Thoracic aorta (tissue), 2 donors: Measurements from ENCODE around the gene FOXP1. TPM values are rescaled to one million over a fixed set of nuclear protein-coding genes. Genes with fewer than 3 reads are reported as not detected.
A peak's percentile ranks its signal among the peaks of the same experiment; 100 is the strongest.

Experiments used
- ATAC-seq: fragments of 150-250 bp; one replicate; pipeline ENCODE4 v1.8.0; 2017; ENCODE audit warnings: low read depth; ENCODE audit not compliant: insufficient number of reproducible peaks, low FRiP score
- DNase-seq: peaks from one replicate; pipeline ENCODE4 v3.0.0-alpha.2; 2020; ENCODE audit warnings: low spot score
- H3K27ac ChIP-seq, 2 donors: fragments of 200-600 bp; sonication (generic); 1 replicate in 1 of 2; 2 replicates in 1 of 2; pipeline ENCODE4 v1.5.1; 2016; ENCODE audit warnings: mild to moderate bottlenecking in 2 of 2, moderate library complexity in 2 of 2
- H3K27me3 ChIP-seq: fragments of 200-600 bp; sonication (generic); replicated peaks from 2 replicates; pipeline ENCODE4 v1.6.0; 2016; ENCODE audit warnings: mild to moderate bottlenecking; ENCODE audit not compliant: insufficient read depth
- H3K36me3 ChIP-seq: fragments of 200-600 bp; sonication (generic); one replicate; pipeline ENCODE4 v1.5.1; 2016
- H3K4me1 ChIP-seq, 2 donors: fragments of 200-600 bp; sonication (generic); 1 replicate in 1 of 2; 2 replicates in 1 of 2; pipeline versions ENCODE4 v1.5.1 to v1.6.0; 2016; ENCODE audit warnings: low read depth in 2 of 2, mild to moderate bottlenecking in 1 of 2; ENCODE audit not compliant: control insufficient read depth in 1 of 2
- H3K4me3 ChIP-seq: fragments of 200-600 bp; sonication (generic); 2 replicates; pipeline ENCODE4 v1.5.1; 2016; ENCODE audit warnings: mild to moderate bottlenecking
- H3K9me3 ChIP-seq: fragments of 200-600 bp; sonication (generic); 2 replicates; pipeline ENCODE4 v1.5.1; 2016
- total RNA-seq, 2 donors: library from RNA; depleted of rRNA; stranded (reverse); fragments of >200 nt; gene quantifications; one replicate each; pipeline versions ENCODE4 v1.1.0 to v1.2.3, GENCODE V29; 2016
- TF ChIP-seq, protein P1 (sequence below): fragments of 200-600 bp; sonication (generic); IDR thresholded peaks from one replicate; pipeline ENCODE4 v1.5.1; 2019; ENCODE audit warnings: antibody characterized with exemption

The FOXP1 gene
- total RNA-seq, 2 donors from 2014 or later = 176 to 255 TPM

DNA sequence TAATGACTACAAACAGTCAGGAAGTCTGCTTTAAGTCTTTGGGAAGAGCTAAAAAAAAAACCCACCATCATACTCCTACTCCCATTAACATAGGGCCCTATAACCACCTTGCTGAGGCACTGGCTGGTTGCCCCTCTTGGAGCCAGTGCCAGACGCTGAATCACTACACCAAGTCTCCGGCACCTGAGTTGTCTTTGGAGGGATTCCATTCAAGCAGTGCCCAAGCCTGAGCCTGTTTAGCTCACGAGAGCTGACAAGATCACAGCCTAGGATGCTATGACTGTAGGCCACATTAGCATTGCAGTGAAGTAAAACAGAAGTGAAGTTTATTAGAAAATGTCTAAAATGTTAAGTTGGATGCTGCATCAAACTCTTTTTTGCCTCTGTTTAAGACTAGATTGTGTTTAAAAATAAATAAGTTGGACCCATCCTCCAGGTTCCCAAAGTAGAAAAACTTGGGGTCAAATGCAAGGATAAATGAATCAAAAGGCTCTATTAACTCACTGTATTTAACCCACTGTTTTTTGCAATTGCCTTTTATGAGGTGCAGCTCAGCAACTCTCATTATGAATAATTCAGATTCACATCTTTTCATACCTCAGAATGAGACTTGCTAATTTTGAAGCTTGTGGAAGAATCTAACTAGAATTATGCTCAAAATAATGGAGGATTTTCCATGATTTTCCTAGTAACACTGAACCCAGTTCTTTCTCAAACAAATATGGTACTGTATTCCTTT lies 461.9 kb downstream of the FOXP1 start:
- Histone ChIP-seq H3K4me1 (peaks cover 45 to 97% of the 10 kb centered on the region in 2 donors), H3K27ac (peak overlapping the region in 1 of 2 donors; percentile 61), H3K9me3 (no peaks in the 10 kb centered on the region), H3K36me3 (no peaks in the 10 kb centered on the region), H3K4me3 (no peak overlapping the region), H3K27me3 (no peaks in the 10 kb centered on the region)
- DNase-seq = no peak
- peak; percentile 35 for ATAC-seq
- TF ChIP-seq, protein P1, sequence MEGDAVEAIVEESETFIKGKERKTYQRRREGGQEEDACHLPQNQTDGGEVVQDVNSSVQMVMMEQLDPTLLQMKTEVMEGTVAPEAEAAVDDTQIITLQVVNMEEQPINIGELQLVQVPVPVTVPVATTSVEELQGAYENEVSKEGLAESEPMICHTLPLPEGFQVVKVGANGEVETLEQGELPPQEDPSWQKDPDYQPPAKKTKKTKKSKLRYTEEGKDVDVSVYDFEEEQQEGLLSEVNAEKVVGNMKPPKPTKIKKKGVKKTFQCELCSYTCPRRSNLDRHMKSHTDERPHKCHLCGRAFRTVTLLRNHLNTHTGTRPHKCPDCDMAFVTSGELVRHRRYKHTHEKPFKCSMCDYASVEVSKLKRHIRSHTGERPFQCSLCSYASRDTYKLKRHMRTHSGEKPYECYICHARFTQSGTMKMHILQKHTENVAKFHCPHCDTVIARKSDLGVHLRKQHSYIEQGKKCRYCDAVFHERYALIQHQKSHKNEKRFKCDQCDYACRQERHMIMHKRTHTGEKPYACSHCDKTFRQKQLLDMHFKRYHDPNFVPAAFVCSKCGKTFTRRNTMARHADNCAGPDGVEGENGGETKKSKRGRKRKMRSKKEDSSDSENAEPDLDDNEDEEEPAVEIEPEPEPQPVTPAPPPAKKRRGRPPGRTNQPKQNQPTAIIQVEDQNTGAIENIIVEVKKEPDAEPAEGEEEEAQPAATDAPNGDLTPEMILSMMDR = no peak

DNA sequence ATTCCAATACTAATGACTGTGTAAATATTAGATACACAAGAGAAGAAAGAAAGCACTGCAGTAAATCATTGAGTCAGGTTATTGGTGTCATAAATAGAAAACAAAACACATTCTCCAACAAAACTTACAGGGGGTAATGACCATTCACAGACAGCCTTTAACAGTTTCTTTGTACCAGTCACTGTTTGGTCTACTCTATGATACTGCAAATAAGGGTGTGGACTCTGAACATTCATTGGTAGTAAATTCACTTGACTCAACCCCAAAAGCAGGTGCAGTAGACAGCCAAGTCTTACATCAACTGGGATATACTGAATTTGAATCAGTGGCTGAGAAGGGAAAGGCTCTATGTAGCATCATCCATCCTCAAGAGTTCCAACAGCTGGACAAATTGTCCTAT lies 463.5 kb downstream of the FOXP1 start:
- TF ChIP-seq, protein P1 = no peak
- Histone ChIP-seq H3K4me3 (no peak overlapping the region), H3K27ac (peak overlapping the region; percentile 61 to 70), H3K4me1 (peaks cover 43 to 94% of the 10 kb centered on the region in 2 donors), H3K9me3 (no peaks in the 10 kb centered on the region), H3K36me3 (no peaks in the 10 kb centered on the region), H3K27me3 (no peaks in the 10 kb centered on the region)
- DNase-seq (no peak), ATAC-seq (no peak)

DNA sequence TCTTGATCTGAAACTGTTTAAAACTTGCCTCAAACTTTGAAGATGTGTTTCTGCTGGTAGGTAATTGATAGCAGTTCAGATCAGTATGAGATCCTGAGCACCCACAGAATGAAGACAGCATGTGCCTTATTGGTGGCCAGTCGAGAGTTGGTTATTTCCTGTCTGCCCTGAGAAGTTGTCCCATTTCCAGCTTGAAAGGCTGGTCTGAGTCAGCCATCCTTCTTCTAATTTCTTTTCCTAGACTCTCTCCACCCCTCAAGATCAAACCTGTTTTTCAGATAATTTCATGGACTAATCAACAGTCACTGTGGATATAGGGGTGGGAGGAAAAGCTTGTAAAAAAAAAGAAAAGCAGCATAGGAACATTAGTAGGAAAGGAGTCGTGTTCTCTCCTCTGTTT lies 464.4 kb downstream of the FOXP1 start:
- DNase-seq (no peak), ATAC-seq (peak; percentile 57)
- H3K4me1 ChIP-seq = peaks cover 41 to 94% of the 10 kb centered on the region in 2 donors
- H3K9me3 ChIP-seq = no peaks in the 10 kb centered on the region
- no peak overlapping the region for H3K4me3 ChIP-seq
- TF ChIP-seq, protein P1 = no peak
- H3K36me3 ChIP-seq = no peaks in the 10 kb centered on the region
- H3K27ac ChIP-seq = peak overlapping the region; percentile 61 to 70
- H3K27me3 ChIP-seq = no peaks in the 10 kb centered on the region

DNA sequence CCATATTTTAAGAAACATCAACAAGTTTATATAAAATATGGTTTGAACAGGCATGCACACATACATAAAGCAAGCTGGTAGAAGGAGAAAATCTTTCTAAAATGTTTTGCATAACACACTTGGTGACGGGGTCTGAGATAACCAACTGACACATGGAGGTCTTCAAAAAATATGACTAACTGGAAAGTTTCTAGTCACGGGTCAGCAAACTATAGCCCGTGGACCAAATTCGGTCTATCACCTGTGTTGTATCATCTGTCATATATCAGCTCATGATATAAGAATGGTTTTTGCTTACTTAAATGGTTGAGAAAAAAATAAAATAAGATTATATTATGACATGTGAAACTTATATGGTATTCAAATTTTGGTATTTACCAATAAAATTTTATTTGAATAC lies 465.1 kb downstream of the FOXP1 start:
- DNase-seq = no peak
- no peaks in the 10 kb centered on the region for H3K36me3 ChIP-seq
- H3K4me1 ChIP-seq = peaks cover 38 to 91% of the 10 kb centered on the region in 2 donors
- H3K9me3 ChIP-seq = no peaks in the 10 kb centered on the region
- no peaks in the 10 kb centered on the region for H3K27me3 ChIP-seq
- H3K4me3 ChIP-seq = no peak overlapping the region
- TF ChIP-seq, protein P1 = no peak
- peak overlapping the region; percentile 61 to 70 for H3K27ac ChIP-seq
- no peak for ATAC-seq

DNA sequence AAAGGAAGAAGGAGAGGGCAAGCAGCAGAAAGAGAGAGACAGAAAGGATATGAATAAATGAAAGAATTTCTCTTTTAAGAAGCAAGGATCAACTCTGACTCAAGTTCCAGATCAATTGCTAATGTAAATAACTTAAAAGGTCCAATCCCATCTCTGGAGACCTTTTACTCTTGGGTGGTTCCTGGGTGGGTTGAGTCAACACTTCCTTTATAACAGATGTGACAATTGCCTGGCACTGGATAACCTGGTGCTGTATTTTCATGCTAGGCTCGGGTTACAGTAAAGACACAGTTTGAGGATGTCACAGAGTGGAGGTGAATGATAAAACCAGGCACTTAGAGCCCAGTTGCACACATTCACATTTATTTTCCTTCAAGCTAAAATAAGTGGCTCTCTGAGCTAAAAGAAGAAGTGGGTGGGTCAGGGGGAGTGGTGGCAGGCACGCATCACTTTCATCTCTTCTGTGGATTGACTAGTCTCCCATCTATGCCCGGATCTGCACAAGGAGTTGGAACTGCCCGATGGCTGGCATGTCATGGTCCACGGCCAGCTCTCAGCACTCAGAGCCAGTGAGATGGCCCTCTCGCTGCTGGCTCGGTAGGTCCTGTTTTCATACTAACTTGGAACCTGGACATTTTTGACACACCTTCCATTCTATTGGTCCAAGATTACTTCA lies 465.8 kb downstream of the FOXP1 start:
- peaks cover 37 to 91% of the 10 kb centered on the region in 2 donors for H3K4me1 ChIP-seq
- H3K4me3 ChIP-seq = no peak overlapping the region
- DNase-seq (no peak), ATAC-seq (no peak)
- no peaks in the 10 kb centered on the region for H3K36me3 ChIP-seq
- TF ChIP-seq, protein P1 = no peak
- peak overlapping the region; percentile 61 to 70 for H3K27ac ChIP-seq
- H3K27me3 ChIP-seq = no peaks in the 10 kb centered on the region
- no peaks in the 10 kb centered on the region for H3K9me3 ChIP-seq
